Duodenal mucosa (tissue), 2 donors: ENCODE measurements around the gene HIPK2.

Source experiments
- H3K27ac ChIP-seq: one replicate; pipeline ENCODE4 v1.7.0; 2013; ENCODE audit warnings: low read depth, low read length
- H3K27me3 ChIP-seq, 2 donors: one replicate each; pipeline ENCODE4 v1.7.0; 2013; ENCODE audit warnings: low read length in 2 of 2, control low read depth in 1 of 2; ENCODE audit not compliant: insufficient read depth in 2 of 2, control insufficient read depth in 1 of 2
- H3K36me3 ChIP-seq, 2 donors: one replicate each; pipeline ENCODE4 v1.7.0; 2013; ENCODE audit warnings: low read length in 2 of 2, control low read depth in 1 of 2; ENCODE audit not compliant: insufficient read depth in 2 of 2, control insufficient read depth in 1 of 2
- H3K4me1 ChIP-seq, 2 donors: one replicate each; pipeline ENCODE4 v1.7.0; 2013; ENCODE audit warnings: low read length in 2 of 2, control low read depth in 1 of 2; ENCODE audit not compliant: insufficient read depth in 2 of 2, control insufficient read depth in 1 of 2
- H3K4me3 ChIP-seq, 2 donors: one replicate each; pipeline ENCODE4 v1.7.0; 2013; ENCODE audit warnings: low read length in 2 of 2, low read depth in 1 of 2
- H3K9ac ChIP-seq, 2 donors: one replicate each; pipeline ENCODE4 v1.7.0; 2013; ENCODE audit warnings: low read length in 2 of 2, low read depth in 1 of 2
- H3K9me3 ChIP-seq, 2 donors: one replicate each; pipeline ENCODE4 v1.7.0; 2013; ENCODE audit warnings: low read length in 2 of 2, control low read depth in 1 of 2; ENCODE audit not compliant: control insufficient read depth in 1 of 2

Gene HIPK2

DNA sequence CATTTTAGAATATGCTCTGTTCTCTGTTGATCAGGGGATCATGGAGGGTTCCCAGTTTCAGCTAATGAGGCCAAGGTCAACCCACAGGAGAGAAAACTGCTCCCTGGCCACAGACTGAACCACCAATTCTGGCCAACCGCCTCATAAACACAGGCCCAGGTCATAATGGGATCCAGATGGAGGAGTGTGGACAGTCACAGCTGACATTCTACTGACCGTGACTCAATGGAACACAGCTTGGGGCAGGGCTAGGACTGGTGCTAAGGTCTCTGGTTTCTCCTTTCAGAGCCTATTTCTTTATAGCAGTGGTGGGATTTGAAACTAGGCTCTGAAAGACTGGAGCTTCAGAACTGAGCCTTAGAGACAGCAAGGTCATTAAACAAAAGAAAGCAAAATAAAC is 68.3 kb downstream of the HIPK2 start:
- Histone ChIP-seq H3K4me1 (peaks cover 6 to 8% of the 10 kb centered on the region in 2 donors), H3K36me3 (peaks cover 13 to 61% of the 10 kb centered on the region in 2 donors), H3K27me3 (no peaks in the 10 kb centered on the region), H3K27ac (no peak overlapping the region), H3K9me3 (no peaks in the 10 kb centered on the region), H3K9ac (no peak overlapping the region), H3K4me3 (no peak overlapping the region)

GRCh38 chr7:139708541-139708940 is 69.3 kb downstream of the HIPK2 start:
- no peak overlapping the region for H3K4me3 ChIP-seq
- H3K36me3 ChIP-seq, result peaks cover 13 to 53% of the 10 kb centered on the region in 2 donors
- H3K9ac ChIP-seq, result no peak overlapping the region
- no peaks in the 10 kb centered on the region for H3K9me3 ChIP-seq
- no peaks in the 10 kb centered on the region for H3K27me3 ChIP-seq
- H3K27ac ChIP-seq, result no peak overlapping the region
- H3K4me1 ChIP-seq, result peaks cover 4 to 9% of the 10 kb centered on the region in 2 donors

GRCh38 chr7:139706837-139707236 is 71.0 kb downstream of the HIPK2 start:
- Histone ChIP-seq H3K4me3 (no peak overlapping the region), H3K9me3 (no peaks in the 10 kb centered on the region), H3K36me3 (peaks cover 13 to 46% of the 10 kb centered on the region in 2 donors), H3K27me3 (no peaks in the 10 kb centered on the region), H3K9ac (no peak overlapping the region), H3K4me1 (peaks cover 10 to 20% of the 10 kb centered on the region in 2 donors), H3K27ac (no peak overlapping the region)

DNA sequence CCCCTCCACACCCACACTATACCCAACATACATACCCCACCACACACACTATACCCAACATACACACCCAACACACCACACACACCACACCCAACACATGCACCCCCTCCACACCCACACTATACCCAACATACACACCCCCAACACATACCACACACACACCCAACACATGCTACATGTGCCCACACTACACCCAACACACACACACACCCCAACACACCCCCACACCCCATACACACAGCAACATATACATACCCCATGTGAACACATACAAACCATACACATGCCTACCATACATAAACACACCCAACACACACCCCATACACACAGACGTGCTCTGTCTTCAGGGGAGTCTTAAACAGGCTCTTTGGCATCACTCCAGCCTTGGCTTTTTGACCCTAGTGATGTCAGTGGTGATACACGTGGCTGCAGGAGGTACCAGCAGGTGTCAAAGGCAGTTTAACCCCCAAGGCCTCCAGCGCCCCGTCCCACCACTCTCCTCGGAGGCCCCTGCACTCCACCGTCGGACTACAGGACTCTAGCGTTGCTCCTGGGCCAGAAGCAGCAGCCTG is 73.4 kb downstream of the HIPK2 start:
- H3K9me3 ChIP-seq, result no peaks in the 10 kb centered on the region
- peaks cover 13 to 56% of the 10 kb centered on the region in 2 donors for H3K36me3 ChIP-seq
- H3K4me1 ChIP-seq, result peaks cover 10 to 31% of the 10 kb centered on the region in 2 donors
- H3K9ac ChIP-seq, result no peak overlapping the region
- no peak overlapping the region for H3K4me3 ChIP-seq
- H3K27me3 ChIP-seq, result no peaks in the 10 kb centered on the region
- H3K27ac ChIP-seq, result no peak overlapping the region

GRCh38 chr7:139703487-139704307 is 74.1 kb downstream of the HIPK2 start:
- Histone ChIP-seq H3K36me3 (peaks cover 13 to 62% of the 10 kb centered on the region in 2 donors), H3K27ac (peak overlapping the region; percentile 0), H3K9ac (no peak overlapping the region), H3K27me3 (no peaks in the 10 kb centered on the region), H3K4me1 (peaks cover 10 to 31% of the 10 kb centered on the region in 2 donors), H3K4me3 (no peak overlapping the region), H3K9me3 (no peaks in the 10 kb centered on the region)

- H3K4me1 ChIP-seq, result peaks cover 10 to 31% of the 10 kb centered on the region in 2 donors
- H3K4me3 ChIP-seq, result no peak overlapping the region
- H3K9ac ChIP-seq, result peak overlapping the region in 1 of 2 donors; percentile 13
- H3K27me3 ChIP-seq, result no peaks in the 10 kb centered on the region
- peaks cover 13 to 59% of the 10 kb centered on the region in 2 donors for H3K36me3 ChIP-seq
- H3K9me3 ChIP-seq, result no peaks in the 10 kb centered on the region
- peak overlapping the region; percentile 0 for H3K27ac ChIP-seq
These were observed 74.8 kb downstream of the HIPK2 start for GRCh38 chr7:139702811-139703486.

DNA sequence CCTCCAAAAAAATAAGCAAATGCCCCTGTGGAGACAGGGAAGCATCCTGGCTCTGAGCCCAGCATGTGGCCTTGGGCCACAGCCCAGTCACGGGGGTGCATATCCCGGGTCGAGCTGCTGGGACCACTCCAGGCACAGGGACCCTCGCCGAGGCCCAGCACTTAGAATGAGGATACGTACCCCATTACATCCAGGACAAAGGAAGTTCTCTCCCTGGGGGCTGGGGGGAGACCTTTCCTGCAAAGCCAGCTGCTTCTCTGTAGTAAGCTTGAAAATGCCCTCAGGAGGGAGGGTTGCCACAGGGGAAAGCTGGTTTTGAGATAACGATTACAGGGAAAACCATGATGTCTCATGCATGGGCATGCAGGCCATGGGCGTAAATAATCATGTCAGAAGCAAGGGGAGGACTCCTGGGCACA is 75.5 kb downstream of the HIPK2 start:
- H3K27ac ChIP-seq, result no peak overlapping the region
- H3K4me3 ChIP-seq, result no peak overlapping the region
- peak overlapping the region in 1 of 2 donors; percentile 13 for H3K9ac ChIP-seq
- H3K27me3 ChIP-seq, result no peaks in the 10 kb centered on the region
- peaks cover 7 to 53% of the 10 kb centered on the region in 2 donors for H3K36me3 ChIP-seq
- H3K9me3 ChIP-seq, result no peaks in the 10 kb centered on the region
- peaks cover 10 to 31% of the 10 kb centered on the region in 2 donors for H3K4me1 ChIP-seq

DNA sequence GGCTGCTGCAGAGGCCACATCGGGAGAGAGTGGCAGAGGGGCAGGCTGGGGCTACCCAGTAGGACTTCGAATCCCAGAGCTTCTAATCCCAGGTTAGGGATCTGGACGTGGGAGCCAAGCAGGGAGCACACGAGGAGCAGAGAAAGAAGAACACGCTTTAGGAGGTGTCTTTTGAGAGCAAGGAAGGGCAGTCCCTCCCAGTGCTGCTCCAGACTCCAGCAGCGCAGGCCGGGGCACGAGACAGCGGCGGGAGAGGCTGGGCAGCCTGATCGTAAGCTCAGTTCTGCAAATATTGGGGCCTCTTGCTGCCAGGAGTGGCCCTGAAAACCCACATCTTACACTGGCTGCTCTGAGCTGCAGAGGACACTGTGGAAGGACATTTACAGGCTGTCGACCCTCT is 75.9 kb downstream of the HIPK2 start:
- Histone ChIP-seq H3K9me3 (no peaks in the 10 kb centered on the region), H3K4me3 (no peak overlapping the region), H3K27me3 (no peaks in the 10 kb centered on the region), H3K27ac (peak overlapping the region; percentile 10), H3K9ac (no peak overlapping the region), H3K4me1 (peaks cover 10 to 31% of the 10 kb centered on the region in 2 donors), H3K36me3 (peaks cover 4 to 49% of the 10 kb centered on the region in 2 donors)

DNA sequence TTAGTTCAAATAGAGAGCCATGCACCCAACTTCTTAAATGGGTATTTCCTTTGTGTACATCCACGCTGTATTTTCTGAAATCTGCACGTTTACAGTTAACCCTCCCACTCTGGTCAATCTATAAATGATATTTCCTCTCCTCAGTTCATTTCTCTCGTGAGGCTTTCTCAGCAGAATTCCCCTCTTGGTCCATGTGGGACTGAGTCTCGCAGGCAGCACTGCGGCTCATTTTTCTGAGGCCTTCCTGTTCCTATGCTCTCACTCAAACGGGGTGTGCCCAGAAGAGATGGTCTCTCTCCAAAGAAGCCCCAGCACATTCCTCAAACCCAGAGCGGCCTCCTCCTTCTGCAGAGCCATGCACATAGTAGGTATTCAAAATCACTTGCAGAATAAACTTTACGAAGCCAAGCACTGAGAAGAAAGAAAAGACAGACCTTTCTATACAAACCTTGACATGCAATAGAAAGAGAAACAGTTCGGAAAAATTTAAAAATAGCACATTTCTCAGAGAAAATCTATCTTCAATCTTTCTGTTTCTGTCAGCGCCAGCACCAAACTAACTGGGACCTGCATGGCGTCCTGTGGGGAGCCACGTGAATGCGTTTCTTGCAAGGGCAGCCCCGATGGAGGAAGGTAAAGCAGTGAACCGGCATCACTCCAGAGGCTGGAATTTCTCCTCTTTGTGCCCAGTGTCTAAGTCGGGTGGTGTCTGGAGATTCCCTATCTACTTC is 77.1 kb downstream of the HIPK2 start:
- H3K36me3 ChIP-seq, result peaks cover under 1 to 36% of the 10 kb centered on the region in 2 donors
- H3K4me3 ChIP-seq, result no peak overlapping the region
- H3K4me1 ChIP-seq, result peaks cover 10 to 31% of the 10 kb centered on the region in 2 donors
- H3K9me3 ChIP-seq, result no peaks in the 10 kb centered on the region
- H3K9ac ChIP-seq, result no peak overlapping the region
- no peaks in the 10 kb centered on the region for H3K27me3 ChIP-seq
- H3K27ac ChIP-seq, result no peak overlapping the region
